Esophagus muscularis mucosa (tissue), 4 donors: ENCODE measurements around the gene EEF1AKMT2. TPM values are rescaled to one million over a fixed set of nuclear protein-coding genes. Genes with fewer than 3 reads are reported as not detected.

Source experiments
- DNase-seq: peaks from one replicate; pipeline ENCODE4 v3.0.0-alpha.2; 2017; ENCODE audit errors: extremely low spot score
- H3K27ac ChIP-seq, 4 donors: fragments of 200-600 bp; sonication (generic); replicated peaks in 1 of 4; 1 replicate in 3 of 4; 2 replicates in 1 of 4; pipeline ENCODE4 v1.5.1; 2016 to 2019; ENCODE audit warnings: mild to moderate bottlenecking in 1 of 4
- H3K27me3 ChIP-seq, 4 donors: fragments of 200-600 bp; sonication (generic); one replicate each; pipeline versions ENCODE4 v1.5.1 to v1.6.0; 2016 to 2019
- H3K36me3 ChIP-seq, 4 donors: fragments of 200-600 bp; sonication (generic); one replicate each; pipeline ENCODE4 v1.5.1; 2016 to 2019
- H3K4me1 ChIP-seq, 4 donors: fragments of 200-600 bp; sonication (generic); one replicate each; pipeline ENCODE4 v1.5.1; 2016 to 2019
- H3K4me3 ChIP-seq, 4 donors: fragments of 200-600 bp; sonication (generic); 1 replicate in 2 of 4; 2 replicates in 2 of 4; pipeline ENCODE4 v1.5.1; 2016 to 2019; ENCODE audit warnings: mild to moderate bottlenecking in 4 of 4, moderate library complexity in 1 of 4
- H3K9me3 ChIP-seq, 4 donors: fragments of 200-600 bp; sonication (generic); 1 replicate in 3 of 4; 2 replicates in 1 of 4; pipeline ENCODE4 v1.5.1; 2016 to 2019
- EP300 ChIP-seq: sonication (generic); formaldehyde crosslinking; IDR thresholded peaks from one replicate; pipeline ENCODE4 v1.6.1; 2017; ENCODE audit warnings: antibody characterized with exemption
- POLR2A ChIP-seq: fragments of 450-650 bp; IDR thresholded peaks from one replicate; pipeline ENCODE4 v1.6.1; 2017; ENCODE audit warnings: antibody characterized with exemption, moderate library complexity, mild to moderate bottlenecking, low read depth
- POLR2AphosphoS5 ChIP-seq, 2 donors: sonication (generic); formaldehyde crosslinking; IDR thresholded peaks; one replicate each; pipeline ENCODE4 v1.6.1; 2017; ENCODE audit warnings: antibody characterized with exemption in 2 of 2
- WGBS: methylation state at CpG from one replicate; pipeline ENCODE4 v1.1.5; 2018; 5-methylcytosine and 5-hydroxymethylcytosine counted together
- intact Hi-C: fragments of 100-400 bp; cut with DNase I; formaldehyde crosslinking; loops from one replicate; pipeline ENCODE4 v1.15.1; 2023
- total RNA-seq, 4 donors: library from RNA; depleted of rRNA; stranded (reverse); fragments of >200 nt; gene quantifications; one replicate each; pipeline versions ENCODE4 v1.1.0 to v1.2.1, GENCODE V29; 2016
- TF ChIP-seq, protein P1 (sequence below), 3 experiments: fragments of 200-600 bp in 2 of 3; fragments of 450-650 bp in 1 of 3; sonication (generic) in 2 of 3; IDR thresholded peaks; one replicate each; pipeline ENCODE4 v1.5.1; 2017 to 2019; ENCODE audit warnings: antibody characterized with exemption in 3 of 3, mild to moderate bottlenecking in 2 of 3, moderate library complexity in 1 of 3

Gene EEF1AKMT2
- total RNA-seq, 4 donors from 2014 or later: 9.0 to 11.9 (median 10.0) TPM

DNA sequence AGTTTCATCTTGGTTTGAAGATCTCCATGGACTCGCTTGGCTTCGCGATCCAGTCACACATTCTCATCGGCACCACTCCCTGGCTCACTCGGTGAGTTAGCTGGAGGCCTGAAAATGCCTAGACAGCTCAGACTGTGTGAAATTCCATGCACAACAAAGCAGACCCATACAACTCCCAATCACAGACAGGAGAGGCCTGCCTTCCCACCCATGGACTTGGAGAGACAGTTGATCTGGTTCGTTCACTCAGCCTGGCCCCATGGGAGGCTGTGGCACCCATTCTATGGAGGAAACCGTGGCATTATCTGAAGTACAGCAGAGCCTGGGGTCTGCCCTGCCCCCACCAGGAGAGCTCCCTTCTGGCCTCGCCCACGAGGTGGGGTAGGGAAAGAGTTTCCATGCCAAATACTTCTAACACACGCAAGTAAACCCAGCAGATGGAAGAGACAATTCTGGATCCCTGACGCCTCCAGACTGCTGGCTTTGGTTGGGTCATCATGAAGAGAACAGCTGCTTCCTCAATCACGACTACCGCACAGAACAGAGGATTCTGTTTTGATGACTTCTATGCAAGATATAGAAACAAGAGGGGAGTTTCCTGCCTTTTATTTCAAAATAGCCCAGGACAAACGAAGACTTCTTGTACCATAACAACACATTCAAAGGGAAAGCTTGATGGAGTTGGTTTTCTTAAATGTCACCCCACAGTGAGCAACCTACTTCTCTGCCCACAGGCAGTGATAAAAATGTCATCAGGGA, 63.4 kb downstream of the EEF1AKMT2 start:
- WGBS: 54% methylated on average over 14 of the region's 14 CpGs
- intact Hi-C loops: loop anchor here (5.0 kb wide), 1 partner anchor 81 kb away; no protein-coding TSS in a partner anchor
- Histone ChIP-seq H3K27ac (peak overlapping the region; percentile 38 to 67 (median 54)), H3K36me3 (no peaks in the 10 kb centered on the region), H3K4me3 (no peak overlapping the region), H3K27me3 (no peaks in the 10 kb centered on the region), H3K4me1 (peaks cover 87 to 98% (median 91%) of the 10 kb centered on the region in 4 donors), H3K9me3 (no peaks in the 10 kb centered on the region)
- no peak for DNase-seq
- TF ChIP-seq EP300: peak; percentile 1
- TF ChIP-seq, protein P1, sequence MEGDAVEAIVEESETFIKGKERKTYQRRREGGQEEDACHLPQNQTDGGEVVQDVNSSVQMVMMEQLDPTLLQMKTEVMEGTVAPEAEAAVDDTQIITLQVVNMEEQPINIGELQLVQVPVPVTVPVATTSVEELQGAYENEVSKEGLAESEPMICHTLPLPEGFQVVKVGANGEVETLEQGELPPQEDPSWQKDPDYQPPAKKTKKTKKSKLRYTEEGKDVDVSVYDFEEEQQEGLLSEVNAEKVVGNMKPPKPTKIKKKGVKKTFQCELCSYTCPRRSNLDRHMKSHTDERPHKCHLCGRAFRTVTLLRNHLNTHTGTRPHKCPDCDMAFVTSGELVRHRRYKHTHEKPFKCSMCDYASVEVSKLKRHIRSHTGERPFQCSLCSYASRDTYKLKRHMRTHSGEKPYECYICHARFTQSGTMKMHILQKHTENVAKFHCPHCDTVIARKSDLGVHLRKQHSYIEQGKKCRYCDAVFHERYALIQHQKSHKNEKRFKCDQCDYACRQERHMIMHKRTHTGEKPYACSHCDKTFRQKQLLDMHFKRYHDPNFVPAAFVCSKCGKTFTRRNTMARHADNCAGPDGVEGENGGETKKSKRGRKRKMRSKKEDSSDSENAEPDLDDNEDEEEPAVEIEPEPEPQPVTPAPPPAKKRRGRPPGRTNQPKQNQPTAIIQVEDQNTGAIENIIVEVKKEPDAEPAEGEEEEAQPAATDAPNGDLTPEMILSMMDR (IDR thresholded peaks at IDR 0.05): no peak
- peak; percentile 44 to 45 for TF ChIP-seq POLR2AphosphoS5 (IDR thresholded peaks at IDR 0.05)
- no peak for TF ChIP-seq POLR2A

- Histone ChIP-seq H3K27ac (peak overlapping the region; percentile 38 to 67 (median 54)), H3K4me1 (peaks cover 87 to 98% (median 91%) of the 10 kb centered on the region in 4 donors), H3K36me3 (no peaks in the 10 kb centered on the region), H3K4me3 (no peak overlapping the region), H3K27me3 (no peaks in the 10 kb centered on the region), H3K9me3 (no peaks in the 10 kb centered on the region)
- intact Hi-C loops: loop anchor here (5.0 kb wide), 1 partner anchor 80 kb away; no protein-coding TSS in a partner anchor
- no peak for DNase-seq
- no peak for TF ChIP-seq POLR2AphosphoS5 (IDR thresholded peaks at IDR 0.05)
- TF ChIP-seq EP300: no peak
- WGBS: 81% methylated on average over 6 of the region's 6 CpGs
These were observed 64.2 kb downstream of the EEF1AKMT2 start for GRCh38 chr10:124727361-124727960.

GRCh38 chr10:124725791-124726190, 65.9 kb downstream of the EEF1AKMT2 start:
- H3K9me3 ChIP-seq: no peaks in the 10 kb centered on the region
- DNase-seq: no peak
- no peak overlapping the region for H3K27ac ChIP-seq
- H3K36me3 ChIP-seq: no peaks in the 10 kb centered on the region
- intact Hi-C loops: loop anchor here (5.0 kb wide), 1 partner anchor 78 kb away; no protein-coding TSS in a partner anchor
- no peaks in the 10 kb centered on the region for H3K27me3 ChIP-seq
- no peak for TF ChIP-seq EP300
- TF ChIP-seq POLR2A: no peak
- TF ChIP-seq, protein P1 (IDR thresholded peaks at IDR 0.05): no peak
- TF ChIP-seq POLR2AphosphoS5 (IDR thresholded peaks at IDR 0.05): no peak
- WGBS: 84% methylated on average over 7 of the region's 7 CpGs
- no peak overlapping the region for H3K4me3 ChIP-seq
- H3K4me1 ChIP-seq: peaks cover 89 to 98% (median 93%) of the 10 kb centered on the region in 4 donors

DNA sequence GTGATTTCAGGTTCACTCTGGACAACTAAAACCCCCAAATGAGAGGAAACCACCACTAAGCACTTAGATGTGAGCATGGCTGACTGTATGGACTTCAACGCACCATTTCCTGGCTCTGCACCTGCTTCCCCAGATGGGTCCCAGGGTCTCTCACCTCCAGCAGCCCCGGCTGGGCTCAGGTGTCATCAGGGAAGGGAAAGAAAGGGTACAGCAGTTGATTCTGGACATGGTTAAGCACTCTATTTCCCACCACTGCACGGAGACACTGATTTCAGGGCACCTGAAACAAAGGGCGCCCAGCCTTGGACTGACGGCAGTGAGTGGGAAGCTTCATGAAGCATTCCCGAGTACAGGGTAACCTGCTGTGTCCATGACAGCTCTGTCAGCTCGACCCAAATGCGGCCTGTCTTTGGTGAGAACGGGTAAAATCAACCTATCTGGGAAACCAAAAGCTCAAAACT, 66.5 kb downstream of the EEF1AKMT2 start:
- TF ChIP-seq, protein P1 (IDR thresholded peaks at IDR 0.05): no peak
- TF ChIP-seq POLR2A (no peak), POLR2AphosphoS5 (IDR thresholded peaks at IDR 0.05) (no peak), EP300 (no peak)
- no peak overlapping the region for H3K4me3 ChIP-seq
- WGBS: 94% methylated on average over 9 of the region's 9 CpGs

More for the DNA sequence above, 66.5 kb downstream of the EEF1AKMT2 start:
- H3K36me3 ChIP-seq: no peaks in the 10 kb centered on the region
- peaks cover 92 to 99% (median 98%) of the 10 kb centered on the region in 4 donors for H3K4me1 ChIP-seq
- H3K27me3 ChIP-seq: no peaks in the 10 kb centered on the region
- DNase-seq: no peak
- intact Hi-C loops: loop anchor here (5.0 kb wide), 1 partner anchor 78 kb away; no protein-coding TSS in a partner anchor
- peak overlapping the region in 3 of 4 donors; percentile 79 to 82 (median 82) for H3K27ac ChIP-seq
- H3K9me3 ChIP-seq: no peaks in the 10 kb centered on the region
